Activated T-helper 1 cell treated with anti-CD3 and anti-CD28 coated beads, Interleukin-12 subunit alpha, Interleukin-12 subunit beta, Interleukin-2, Interleukin-4 antibody, amounts not matched to agents 30 ng/mL and 10 ng/mL and 1 ng/mL, durations not matched to agents 14 hours and 24 hours and 36 hours (primary cell): ENCODE data around the gene TRABD2B. TPM values are rescaled to one million over a fixed set of nuclear protein-coding genes. Genes with fewer than 3 reads are reported as not detected.

ENCODE experiments used
- DNase-seq: peaks from one replicate; pipeline ENCODE4 v3.0.0; 2021; ENCODE audit warnings: low spot score
- H3K27ac Mint-ChIP-seq: one replicate; pipeline ENCODE4 v1.8.0; 2021; ENCODE audit warnings: mild to moderate bottlenecking, mixed read lengths
- H3K27me3 Mint-ChIP-seq: one replicate; pipeline ENCODE4 v1.8.0; 2022; ENCODE audit warnings: mild to moderate bottlenecking, moderate library complexity, mixed read lengths; ENCODE audit not compliant: insufficient read depth
- H3K36me3 Mint-ChIP-seq: one replicate; pipeline ENCODE4 v1.8.0; 2021; ENCODE audit warnings: low read depth, mixed read lengths
- H3K4me1 Mint-ChIP-seq: one replicate; pipeline ENCODE4 v1.8.0; 2021; ENCODE audit warnings: low read depth, mixed read lengths
- H3K4me3 Mint-ChIP-seq: one replicate; pipeline ENCODE4 v1.8.0; 2021; ENCODE audit warnings: mild to moderate bottlenecking, moderate library complexity, mixed read lengths
- H3K9me3 Mint-ChIP-seq: one replicate; pipeline ENCODE4 v1.8.0; 2021; ENCODE audit warnings: mixed read lengths
- intact Hi-C: fragments of 100-400 bp; cut with micrococcal nuclease; formaldehyde crosslinking; loops from one replicate; pipeline ENCODE4 v1.15.1; 2024
- total RNA-seq: library from RNA; stranded (reverse); gene quantifications from 2 replicates; pipeline ENCODE4 v1.2.3, GENCODE V29; 2022

TRABD2B gene
- total RNA-seq, 1 donor from 2014 or later = not detected

DNA sequence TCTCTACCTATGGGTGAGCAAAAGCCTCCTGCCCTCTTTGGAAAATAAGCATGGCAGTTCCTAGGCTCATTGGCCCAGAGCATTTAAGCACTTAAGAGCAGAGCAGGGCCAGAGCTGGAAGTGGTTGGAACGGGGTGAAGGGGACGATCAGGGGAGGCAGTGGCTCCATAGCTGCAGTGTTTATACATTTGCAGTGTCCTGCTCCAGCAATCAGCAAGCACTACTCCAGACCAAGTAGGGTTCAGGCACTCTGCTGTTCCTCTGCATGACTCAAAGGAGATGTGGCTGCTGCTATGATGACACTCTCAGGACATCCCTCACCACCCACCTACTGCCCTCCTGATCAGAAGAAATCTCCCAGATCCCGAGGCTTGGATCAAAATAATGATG, 55.0 kb downstream of the TRABD2B start:
- Mint-ChIP-seq H3K27me3 (no peaks in the 10 kb centered on the region), H3K4me3 (no peak overlapping the region), H3K9me3 (no peaks in the 10 kb centered on the region), H3K4me1 (no peaks in the 10 kb centered on the region), H3K36me3 (no peaks in the 10 kb centered on the region), H3K27ac (no peak overlapping the region)
- DNase-seq = no peak
- intact Hi-C loops = no loop called here

DNA sequence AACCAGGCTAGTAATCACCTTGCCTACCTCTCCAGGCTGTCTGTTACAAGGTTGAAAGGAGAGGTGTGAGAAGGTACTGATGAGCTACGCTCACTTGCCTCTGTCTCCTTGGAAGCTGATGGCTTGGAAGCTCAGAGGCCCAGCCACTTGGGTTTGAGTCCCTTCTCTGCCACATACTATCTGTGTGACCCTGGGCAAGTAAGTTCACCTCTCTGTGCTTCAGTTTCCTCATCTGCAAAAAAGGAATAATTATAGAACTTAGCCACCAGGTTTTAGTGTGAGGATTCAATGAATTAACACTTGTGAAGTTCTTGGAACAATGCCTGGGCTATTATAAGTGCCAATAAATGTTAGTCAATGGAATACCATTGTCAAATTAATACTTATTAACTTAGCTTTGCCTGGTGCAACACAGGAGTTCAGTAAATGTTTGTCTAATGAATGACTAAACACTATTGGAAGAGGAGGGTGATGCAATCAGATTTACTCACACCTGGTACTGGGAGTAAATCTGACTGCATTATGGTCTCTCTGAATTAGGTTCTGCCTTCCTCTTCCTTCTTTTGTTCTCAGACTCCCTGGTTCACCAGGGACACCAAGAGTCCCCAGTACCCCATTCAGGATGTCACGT, 55.5 kb downstream of the TRABD2B start:
- intact Hi-C loops = no loop called here
- DNase-seq = no peak
- H3K36me3 Mint-ChIP-seq = no peaks in the 10 kb centered on the region
- no peaks in the 10 kb centered on the region for H3K27me3 Mint-ChIP-seq
- no peak overlapping the region for H3K4me3 Mint-ChIP-seq
- H3K4me1 Mint-ChIP-seq = no peaks in the 10 kb centered on the region
- H3K27ac Mint-ChIP-seq = no peak overlapping the region
- no peaks in the 10 kb centered on the region for H3K9me3 Mint-ChIP-seq

- Mint-ChIP-seq H3K9me3 (no peaks in the 10 kb centered on the region), H3K36me3 (no peaks in the 10 kb centered on the region), H3K4me1 (no peaks in the 10 kb centered on the region), H3K27me3 (no peaks in the 10 kb centered on the region), H3K4me3 (no peak overlapping the region), H3K27ac (no peak overlapping the region)
- DNase-seq = no peak
- intact Hi-C loops = no loop called here
These were observed 56.4 kb downstream of the TRABD2B start for GRCh38 chr1:47940779-47941178.

GRCh38 chr1:47940326-47940725, 56.9 kb downstream of the TRABD2B start:
- no peak for DNase-seq
- no peaks in the 10 kb centered on the region for H3K4me1 Mint-ChIP-seq
- H3K4me3 Mint-ChIP-seq = no peak overlapping the region
- intact Hi-C loops = no loop called here
- no peaks in the 10 kb centered on the region for H3K9me3 Mint-ChIP-seq
- H3K36me3 Mint-ChIP-seq = no peaks in the 10 kb centered on the region
- no peak overlapping the region for H3K27ac Mint-ChIP-seq
- H3K27me3 Mint-ChIP-seq = no peaks in the 10 kb centered on the region

DNA sequence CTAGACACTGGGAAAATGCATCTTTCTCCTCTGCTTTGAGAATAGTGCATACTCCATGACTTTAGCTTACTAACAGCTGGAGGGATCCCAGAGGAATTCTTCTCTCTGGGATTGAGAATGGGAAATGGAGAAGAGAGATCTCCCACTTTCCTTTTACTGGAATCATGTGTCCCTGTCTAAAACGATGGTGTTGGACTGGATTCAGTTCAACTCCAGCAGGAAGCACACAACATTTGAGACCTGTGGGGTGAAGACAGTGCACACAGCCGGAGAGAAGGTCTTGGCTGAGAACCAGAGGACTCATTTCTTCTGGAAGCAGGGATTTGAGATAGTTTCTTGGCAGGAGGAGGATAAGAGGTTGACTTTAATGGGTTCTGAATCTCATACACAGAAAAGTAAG, 58.7 kb downstream of the TRABD2B start:
- H3K4me3 Mint-ChIP-seq = no peak overlapping the region
- no peaks in the 10 kb centered on the region for H3K9me3 Mint-ChIP-seq
- H3K4me1 Mint-ChIP-seq = no peaks in the 10 kb centered on the region
- H3K36me3 Mint-ChIP-seq = no peaks in the 10 kb centered on the region
- no peak overlapping the region for H3K27ac Mint-ChIP-seq
- no peaks in the 10 kb centered on the region for H3K27me3 Mint-ChIP-seq
- intact Hi-C loops = no loop called here
- DNase-seq = no peak

DNA sequence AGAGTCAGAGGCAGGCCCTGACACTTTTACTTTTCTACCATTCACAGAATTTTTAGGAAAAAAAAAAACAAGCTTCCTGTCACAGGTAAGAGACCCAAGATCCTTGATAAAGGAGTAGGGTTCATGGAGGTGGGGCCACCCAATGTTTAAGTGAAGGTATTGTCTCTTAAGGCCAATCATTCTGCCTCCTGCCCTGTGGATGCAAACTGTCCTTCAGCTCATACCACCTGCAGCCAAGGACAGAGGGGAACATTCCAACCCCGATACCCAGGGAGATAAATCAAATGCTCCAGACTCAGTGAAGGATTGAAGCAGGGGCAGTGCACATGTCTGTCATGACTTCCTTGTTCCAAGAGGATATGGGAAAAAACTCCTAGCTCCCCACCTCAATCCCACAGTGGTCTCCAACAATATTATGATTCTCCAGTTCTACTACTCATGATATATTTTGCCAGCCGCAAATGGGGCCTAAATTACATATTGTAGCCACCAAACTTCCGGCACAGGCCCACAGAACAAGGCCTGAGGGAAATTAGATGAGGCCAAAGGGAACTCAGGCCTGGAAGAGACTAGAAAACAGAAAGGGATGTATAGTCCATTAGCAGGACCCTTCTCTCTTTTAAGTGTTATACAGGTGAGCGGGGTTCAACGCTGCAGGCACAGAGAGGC, 59.5 kb downstream of the TRABD2B start:
- H3K9me3 Mint-ChIP-seq = no peaks in the 10 kb centered on the region
- H3K36me3 Mint-ChIP-seq = no peaks in the 10 kb centered on the region
- intact Hi-C loops = no loop called here
- no peaks in the 10 kb centered on the region for H3K4me1 Mint-ChIP-seq
- H3K27me3 Mint-ChIP-seq = no peaks in the 10 kb centered on the region
- H3K4me3 Mint-ChIP-seq = no peak overlapping the region
- DNase-seq = no peak
- no peak overlapping the region for H3K27ac Mint-ChIP-seq

DNA sequence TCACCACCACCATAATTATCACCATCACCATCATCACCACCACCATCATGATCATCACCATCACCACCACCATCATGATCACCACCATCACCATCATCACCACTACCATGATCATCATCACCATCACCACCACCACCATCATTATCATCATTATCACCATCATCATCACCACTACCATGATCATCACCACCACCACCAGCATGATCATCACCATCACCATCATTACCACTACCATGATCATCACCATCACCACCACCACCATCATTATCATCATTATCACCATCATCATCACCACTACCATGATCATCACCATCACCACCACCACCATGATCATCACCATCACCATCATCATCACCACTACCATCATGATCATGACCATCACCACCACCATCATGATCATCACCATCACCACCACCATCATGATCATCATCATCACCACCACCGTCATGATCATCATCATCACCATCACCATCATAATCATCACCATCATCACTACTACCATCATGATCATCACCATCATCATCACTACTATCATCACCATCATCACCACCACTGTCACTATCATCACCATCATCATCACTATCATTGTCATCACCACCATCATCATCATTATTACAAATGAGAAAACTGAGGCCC, 60.2 kb downstream of the TRABD2B start:
- H3K27me3 Mint-ChIP-seq = no peaks in the 10 kb centered on the region
- H3K36me3 Mint-ChIP-seq = no peaks in the 10 kb centered on the region
- no peak overlapping the region for H3K4me3 Mint-ChIP-seq
- intact Hi-C loops = no loop called here
- no peaks in the 10 kb centered on the region for H3K4me1 Mint-ChIP-seq
- H3K9me3 Mint-ChIP-seq = no peaks in the 10 kb centered on the region
- H3K27ac Mint-ChIP-seq = no peak overlapping the region
- no peak for DNase-seq

DNA sequence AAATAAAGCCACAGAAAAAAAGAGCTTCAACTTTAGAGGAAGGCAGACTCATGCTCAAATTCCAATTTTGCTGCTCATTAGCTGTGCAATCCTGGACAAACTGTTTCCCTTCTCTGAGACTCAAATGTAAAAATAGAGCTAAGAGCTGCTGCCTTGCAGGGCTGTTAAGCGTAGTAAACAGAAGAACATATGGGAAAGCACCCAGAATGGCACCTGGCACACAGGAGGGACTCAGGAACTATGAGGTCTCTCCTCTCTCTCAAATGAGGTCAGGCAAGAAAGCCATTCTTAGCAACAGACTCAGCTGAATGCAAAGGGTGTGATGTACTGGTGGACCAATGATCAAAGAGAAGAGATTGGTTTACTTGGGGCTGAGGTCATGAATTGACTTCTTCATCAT, 61.3 kb downstream of the TRABD2B start:
- Mint-ChIP-seq H3K9me3 (no peaks in the 10 kb centered on the region), H3K4me1 (no peaks in the 10 kb centered on the region), H3K36me3 (no peaks in the 10 kb centered on the region), H3K27ac (no peak overlapping the region), H3K4me3 (no peak overlapping the region), H3K27me3 (no peaks in the 10 kb centered on the region)
- DNase-seq = no peak
- intact Hi-C loops = no loop called here

GRCh38 chr1:47935163-47935562, 62.0 kb downstream of the TRABD2B start:
- Mint-ChIP-seq H3K4me1 (no peaks in the 10 kb centered on the region), H3K4me3 (no peak overlapping the region), H3K27ac (no peak overlapping the region), H3K9me3 (no peaks in the 10 kb centered on the region), H3K27me3 (no peaks in the 10 kb centered on the region), H3K36me3 (no peaks in the 10 kb centered on the region)
- no peak for DNase-seq
- intact Hi-C loops = no loop called here

- no peak overlapping the region for H3K4me3 Mint-ChIP-seq
- DNase-seq = no peak
- no peaks in the 10 kb centered on the region for H3K4me1 Mint-ChIP-seq
- H3K27me3 Mint-ChIP-seq = no peaks in the 10 kb centered on the region
- intact Hi-C loops = no loop called here
- no peaks in the 10 kb centered on the region for H3K36me3 Mint-ChIP-seq
- no peaks in the 10 kb centered on the region for H3K9me3 Mint-ChIP-seq
- H3K27ac Mint-ChIP-seq = no peak overlapping the region
These were observed 62.9 kb downstream of the TRABD2B start for GRCh38 chr1:47934243-47934805.

GRCh38 chr1:47932743-47933142, 64.4 kb downstream of the TRABD2B start:
- Mint-ChIP-seq H3K27ac (no peak overlapping the region), H3K36me3 (no peaks in the 10 kb centered on the region), H3K9me3 (no peaks in the 10 kb centered on the region), H3K4me1 (no peaks in the 10 kb centered on the region), H3K4me3 (no peak overlapping the region), H3K27me3 (peaks cover 3% of the 10 kb centered on the region)
- intact Hi-C loops = no loop called here
- no peak for DNase-seq

- no peaks in the 10 kb centered on the region for H3K9me3 Mint-ChIP-seq
- DNase-seq = no peak
- no peak overlapping the region for H3K4me3 Mint-ChIP-seq
- H3K27ac Mint-ChIP-seq = no peak overlapping the region
- H3K27me3 Mint-ChIP-seq = peaks cover 3% of the 10 kb centered on the region
- no peaks in the 10 kb centered on the region for H3K4me1 Mint-ChIP-seq
- intact Hi-C loops = no loop called here
- no peaks in the 10 kb centered on the region for H3K36me3 Mint-ChIP-seq
These were observed 65.8 kb downstream of the TRABD2B start for GRCh38 chr1:47931395-47931794.

GRCh38 chr1:47930210-47930840, 66.9 kb downstream of the TRABD2B start:
- intact Hi-C loops = no loop called here
- Mint-ChIP-seq H3K27me3 (peaks cover 3% of the 10 kb centered on the region), H3K9me3 (no peaks in the 10 kb centered on the region), H3K36me3 (no peaks in the 10 kb centered on the region), H3K27ac (no peak overlapping the region), H3K4me3 (no peak overlapping the region), H3K4me1 (no peaks in the 10 kb centered on the region)
- DNase-seq = no peak
